Endodermal cell (in vitro differentiated cells): ENCODE results near the gene ARL6IP4. TPM values are rescaled to one million over a fixed set of nuclear protein-coding genes. Genes with fewer than 3 reads are reported as not detected.

Experiments used
- DNase-seq: peaks from one replicate; pipeline ENCODE4 v3.0.0-alpha.2; 2017
- H3K27ac ChIP-seq: 2 replicates; pipeline ENCODE4 v1.5.1; 2013; ENCODE audit warnings: mild to moderate bottlenecking, low read depth, low read length, moderate library complexity
- H3K27me3 ChIP-seq: 2 replicates; pipeline ENCODE4 v1.6.1; 2013; ENCODE audit warnings: mild to moderate bottlenecking, low read length, moderate library complexity; ENCODE audit not compliant: insufficient read depth, control insufficient read depth, poor library complexity, severe bottlenecking
- H3K36me3 ChIP-seq: 2 replicates; pipeline ENCODE4 v1.7.0; 2013; ENCODE audit warnings: mild to moderate bottlenecking, low read length, moderate library complexity; ENCODE audit not compliant: control insufficient read depth, insufficient read depth
- H3K4me1 ChIP-seq: one replicate; pipeline ENCODE4 v1.7.0; 2013; ENCODE audit warnings: low read length; ENCODE audit not compliant: control insufficient read depth, insufficient read depth
- H3K4me3 ChIP-seq: 2 replicates; pipeline ENCODE4 v1.5.1; 2013; ENCODE audit warnings: mild to moderate bottlenecking, low read length, moderate library complexity
- H3K9ac ChIP-seq: 2 replicates; pipeline ENCODE4 v1.6.1; 2013; ENCODE audit warnings: mild to moderate bottlenecking, low read length, moderate library complexity; ENCODE audit not compliant: poor library complexity, severe bottlenecking; ENCODE audit errors: extremely low read depth
- H3K9me3 ChIP-seq: 2 replicates; pipeline ENCODE4 v1.6.1; 2013; ENCODE audit warnings: mild to moderate bottlenecking, low read length, moderate library complexity; ENCODE audit not compliant: control insufficient read depth
- H3K27ac Mint-ChIP-seq: 2 replicates; pipeline ENCODE4 v1.8.0; 2020; ENCODE audit warnings: mixed read lengths
- H3K27me3 Mint-ChIP-seq: 2 replicates; pipeline ENCODE4 v1.8.0; 2021; ENCODE audit warnings: mild to moderate bottlenecking, mixed read lengths; ENCODE audit not compliant: insufficient read depth
- H3K36me3 Mint-ChIP-seq: 2 replicates; pipeline ENCODE4 v1.8.0; 2020; ENCODE audit warnings: low read depth, mixed read lengths
- H3K4me1 Mint-ChIP-seq: 2 replicates; pipeline ENCODE4 v1.8.0; 2020; ENCODE audit warnings: mixed read lengths
- H3K4me3 Mint-ChIP-seq: 2 replicates; pipeline ENCODE4 v1.8.0; 2020; ENCODE audit warnings: mild to moderate bottlenecking, moderate library complexity, mixed read lengths
- H3K9me3 Mint-ChIP-seq: 2 replicates; pipeline ENCODE4 v1.8.0; 2020; ENCODE audit warnings: mild to moderate bottlenecking, mixed read lengths
- WGBS, 2 experiments: methylation state at CpG; one replicate each; pipeline versions ENCODE4 v1.1.5 to v1.1.7; 2013; ENCODE audit warnings: missing lambda C conversion rate in 2 of 2, mixed read lengths in 1 of 2; ENCODE audit not compliant: insufficient coverage in 1 of 2, insufficient read length in 1 of 2; 5-methylcytosine and 5-hydroxymethylcytosine counted together
- total RNA-seq, 2 donors: library from RNA; stranded (reverse); fragmentation: NEBNext Ultra II Directional in 1 of 2; extraction: Animal tissue kit (Norgen Biotek cat#: 25700) in 1 of 2; gene quantifications; 2 replicates in 1 of 2; 3 replicates in 1 of 2; pipeline ENCODE4 v1.2.1, GENCODE V29; 2021
- TF ChIP-seq, protein P1 (sequence below): fragments of 200-600 bp; sonication (generic); conservative IDR thresholded peaks from 2 replicates; pipeline ENCODE4 v1.5.0; 2021; ENCODE audit warnings: antibody characterized with exemption, mild to moderate bottlenecking

Gene ARL6IP4
- total RNA-seq, 2 donors from 2014 or later = 136 to 149 TPM

- WGBS, 2 experiments = 87 to 95% methylated on average over 4 to 14 of the region's 14 CpGs
- Mint-ChIP-seq H3K9me3 (no peaks in the 10 kb centered on the region), H3K4me3 (no peak overlapping the region), H3K36me3 (no peaks in the 10 kb centered on the region), H3K27ac (no peak overlapping the region), H3K27me3 (no peaks in the 10 kb centered on the region), H3K4me1 (no peaks in the 10 kb centered on the region)
- H3K4me1 ChIP-seq = no peaks in the 10 kb centered on the region
- TF ChIP-seq, protein P1, sequence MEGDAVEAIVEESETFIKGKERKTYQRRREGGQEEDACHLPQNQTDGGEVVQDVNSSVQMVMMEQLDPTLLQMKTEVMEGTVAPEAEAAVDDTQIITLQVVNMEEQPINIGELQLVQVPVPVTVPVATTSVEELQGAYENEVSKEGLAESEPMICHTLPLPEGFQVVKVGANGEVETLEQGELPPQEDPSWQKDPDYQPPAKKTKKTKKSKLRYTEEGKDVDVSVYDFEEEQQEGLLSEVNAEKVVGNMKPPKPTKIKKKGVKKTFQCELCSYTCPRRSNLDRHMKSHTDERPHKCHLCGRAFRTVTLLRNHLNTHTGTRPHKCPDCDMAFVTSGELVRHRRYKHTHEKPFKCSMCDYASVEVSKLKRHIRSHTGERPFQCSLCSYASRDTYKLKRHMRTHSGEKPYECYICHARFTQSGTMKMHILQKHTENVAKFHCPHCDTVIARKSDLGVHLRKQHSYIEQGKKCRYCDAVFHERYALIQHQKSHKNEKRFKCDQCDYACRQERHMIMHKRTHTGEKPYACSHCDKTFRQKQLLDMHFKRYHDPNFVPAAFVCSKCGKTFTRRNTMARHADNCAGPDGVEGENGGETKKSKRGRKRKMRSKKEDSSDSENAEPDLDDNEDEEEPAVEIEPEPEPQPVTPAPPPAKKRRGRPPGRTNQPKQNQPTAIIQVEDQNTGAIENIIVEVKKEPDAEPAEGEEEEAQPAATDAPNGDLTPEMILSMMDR = no peak
- no peak for DNase-seq
- H3K27me3 ChIP-seq = no peaks in the 10 kb centered on the region
- no peak overlapping the region for H3K4me3 ChIP-seq
- no peaks in the 10 kb centered on the region for H3K9me3 ChIP-seq
- no peaks in the 10 kb centered on the region for H3K36me3 ChIP-seq
- H3K27ac ChIP-seq = no peak overlapping the region
- no peak overlapping the region for H3K9ac ChIP-seq
These were observed 31.9 kb upstream of the ARL6IP4 start for GRCh38 chr12:122948605-122949004.

DNA sequence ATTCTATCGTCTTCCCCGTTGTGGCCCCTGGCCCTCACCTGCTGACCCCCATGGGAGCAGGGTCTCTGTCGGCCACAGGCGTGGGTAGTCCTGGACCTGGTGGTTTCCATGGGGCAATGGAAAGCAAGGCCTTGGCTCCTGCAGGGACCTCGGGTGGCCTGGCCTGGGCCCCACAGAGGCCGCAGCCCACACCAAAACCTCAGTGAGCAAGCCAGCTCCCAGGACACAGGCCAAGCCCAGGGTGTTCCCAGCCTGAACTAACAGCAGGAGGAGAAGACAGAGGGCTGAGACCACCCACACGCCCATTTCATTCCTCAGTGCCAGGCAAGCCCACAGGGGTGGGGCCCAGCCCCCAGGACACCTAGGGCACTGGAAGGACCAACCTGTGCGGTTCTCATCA, 31.1 kb upstream of the ARL6IP4 start:
- no peaks in the 10 kb centered on the region for H3K4me1 Mint-ChIP-seq
- no peaks in the 10 kb centered on the region for H3K27me3 ChIP-seq
- no peaks in the 10 kb centered on the region for H3K36me3 Mint-ChIP-seq
- H3K9me3 ChIP-seq = no peaks in the 10 kb centered on the region
- no peaks in the 10 kb centered on the region for H3K36me3 ChIP-seq
- H3K9ac ChIP-seq = no peak overlapping the region
- no peaks in the 10 kb centered on the region for H3K9me3 Mint-ChIP-seq
- H3K27me3 Mint-ChIP-seq = no peaks in the 10 kb centered on the region
- no peaks in the 10 kb centered on the region for H3K4me1 ChIP-seq
- no peak for DNase-seq
- H3K27ac Mint-ChIP-seq = no peak overlapping the region
- H3K27ac ChIP-seq = no peak overlapping the region
- 90 to 92% methylated on average over 4 to 8 of the region's 8 CpGs for WGBS, 2 experiments
- no peak overlapping the region for H3K4me3 ChIP-seq
- TF ChIP-seq, protein P1 = no peak
- no peak overlapping the region for H3K4me3 Mint-ChIP-seq

DNA sequence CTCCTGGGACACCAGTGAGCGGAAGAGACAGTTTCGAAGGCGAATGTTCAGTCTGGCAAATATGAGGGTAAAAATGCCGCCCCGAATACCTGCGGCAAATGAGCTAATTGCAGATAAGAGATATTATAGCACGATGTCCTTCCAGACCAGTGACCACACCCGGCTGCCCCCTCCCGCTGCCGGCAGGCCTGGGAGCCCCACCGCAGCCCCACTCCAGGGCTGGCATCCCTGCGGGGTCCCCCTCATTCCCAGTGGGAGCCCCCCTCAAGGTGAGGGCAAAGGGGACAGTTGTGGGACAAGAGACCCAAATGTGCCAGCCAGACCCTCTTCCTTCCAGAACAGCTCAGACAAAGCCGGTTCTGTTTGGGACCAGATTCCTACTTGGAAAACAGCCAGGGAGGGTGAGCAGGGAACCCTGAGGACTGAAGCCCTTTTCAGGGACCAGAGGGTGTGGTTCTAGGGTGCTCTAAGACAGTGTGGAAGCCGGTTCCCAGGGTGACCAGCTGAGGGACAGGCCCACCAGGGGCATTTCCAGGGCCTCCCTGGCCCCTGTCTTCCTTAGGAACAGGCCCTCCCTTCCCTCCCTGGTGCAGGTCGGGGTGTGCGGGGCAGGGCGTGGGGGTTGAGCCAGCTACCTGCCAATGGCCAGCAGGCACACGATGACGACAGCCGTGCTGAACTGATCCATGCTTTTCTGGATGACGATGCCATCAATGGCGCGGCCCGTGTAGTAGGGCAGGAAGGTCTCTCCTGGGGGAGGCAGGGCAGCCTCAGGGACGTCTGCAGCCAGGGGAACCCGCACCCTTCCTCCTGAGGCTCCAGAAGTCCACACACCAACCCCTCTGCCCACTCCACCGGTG, 30.4 kb upstream of the ARL6IP4 start:
- no peaks in the 10 kb centered on the region for H3K4me1 Mint-ChIP-seq
- 93 to 98% methylated on average over 17 to 27 of the region's 27 CpGs for WGBS, 2 experiments
- no peak overlapping the region for H3K27ac ChIP-seq
- no peaks in the 10 kb centered on the region for H3K9me3 Mint-ChIP-seq
- H3K27ac Mint-ChIP-seq = no peak overlapping the region
- no peak overlapping the region for H3K9ac ChIP-seq
- no peaks in the 10 kb centered on the region for H3K9me3 ChIP-seq
- no peak overlapping the region for H3K4me3 ChIP-seq
- no peaks in the 10 kb centered on the region for H3K27me3 ChIP-seq
- no peak overlapping the region for H3K4me3 Mint-ChIP-seq
- no peaks in the 10 kb centered on the region for H3K27me3 Mint-ChIP-seq
- TF ChIP-seq, protein P1 = no peak
- DNase-seq = no peak
- no peaks in the 10 kb centered on the region for H3K36me3 ChIP-seq
- H3K4me1 ChIP-seq = no peaks in the 10 kb centered on the region
- H3K36me3 Mint-ChIP-seq = no peaks in the 10 kb centered on the region
